Caki2 (cell line): ENCODE data around the gene NOL4. TPM values are rescaled to one million over a fixed set of nuclear protein-coding genes. Genes with fewer than 3 reads are reported as not detected.

Experiments used
- DNase-seq: peaks from one replicate; pipeline ENCODE4 v3.0.0-alpha.2; 2015; ENCODE audit warnings: low read depth
- in situ Hi-C: cut with HindIII; loops from 2 replicates; pipeline ENCODE4 v1.10.0; 2016; ENCODE audit warnings: low sequenced_read_pairs, low pct_unique_long_range_greater_than_20kb, mixed read lengths
- total RNA-seq: library from RNA; depleted of rRNA; stranded (reverse); fragments of >200 nt; shearing (Covaris generic); gene quantifications from 2 replicates; pipeline ENCODE4 v1.2.3, GENCODE V29; 2014; ENCODE audit warnings: low replicate concordance

NOL4 gene
- total RNA-seq, 1 experiment from 2014 or later = not detected

- in situ Hi-C loops = no loop called here
- DNase-seq = no peak
Observed at GRCh38 chr18:34207344-34207851, 17.3 kb downstream of the NOL4 start.

- no peak for DNase-seq
- in situ Hi-C loops = no loop called here
Observed at GRCh38 chr18:34203866-34204265, 20.8 kb downstream of the NOL4 start.

- DNase-seq = no peak
- in situ Hi-C loops = no loop called here
Observed at GRCh38 chr18:34196256-34196655, 28.5 kb downstream of the NOL4 start.

- in situ Hi-C loops = no loop called here
- no peak for DNase-seq
Observed at GRCh38 chr18:34194239-34194638, 30.5 kb downstream of the NOL4 start.

GRCh38 chr18:34189656-34190435 is 34.9 kb downstream of the NOL4 start:
- in situ Hi-C loops = no loop called here
- DNase-seq = no peak
